Uterus (tissue), 2 donors: Measurements from ENCODE around the gene SP2.

Source experiments
- POLR2A ChIP-seq, 2 donors: fragments of 450-650 bp; IDR thresholded peaks; one replicate each; pipeline ENCODE4 v1.6.1; 2016; ENCODE audit warnings: antibody characterized with exemption in 2 of 2, mild to moderate bottlenecking in 1 of 2, moderate library complexity in 1 of 2
- TF ChIP-seq, protein P1 (sequence below), 4 experiments: fragments of 200-600 bp in 2 of 4; fragments of 450-650 bp in 2 of 4; sonication (generic) in 2 of 4; IDR thresholded peaks; one replicate each; pipeline ENCODE4 v1.5.1; 2016 to 2019; ENCODE audit warnings: antibody characterized with exemption in 4 of 4, mild to moderate bottlenecking in 2 of 4, moderate library complexity in 1 of 4

GRCh38 chr17:47914306-47914948 lies 18.4 kb downstream of the SP2 start:
- TF ChIP-seq POLR2A (IDR thresholded peaks at IDR 0.05), result no peak
- TF ChIP-seq, protein P1, sequence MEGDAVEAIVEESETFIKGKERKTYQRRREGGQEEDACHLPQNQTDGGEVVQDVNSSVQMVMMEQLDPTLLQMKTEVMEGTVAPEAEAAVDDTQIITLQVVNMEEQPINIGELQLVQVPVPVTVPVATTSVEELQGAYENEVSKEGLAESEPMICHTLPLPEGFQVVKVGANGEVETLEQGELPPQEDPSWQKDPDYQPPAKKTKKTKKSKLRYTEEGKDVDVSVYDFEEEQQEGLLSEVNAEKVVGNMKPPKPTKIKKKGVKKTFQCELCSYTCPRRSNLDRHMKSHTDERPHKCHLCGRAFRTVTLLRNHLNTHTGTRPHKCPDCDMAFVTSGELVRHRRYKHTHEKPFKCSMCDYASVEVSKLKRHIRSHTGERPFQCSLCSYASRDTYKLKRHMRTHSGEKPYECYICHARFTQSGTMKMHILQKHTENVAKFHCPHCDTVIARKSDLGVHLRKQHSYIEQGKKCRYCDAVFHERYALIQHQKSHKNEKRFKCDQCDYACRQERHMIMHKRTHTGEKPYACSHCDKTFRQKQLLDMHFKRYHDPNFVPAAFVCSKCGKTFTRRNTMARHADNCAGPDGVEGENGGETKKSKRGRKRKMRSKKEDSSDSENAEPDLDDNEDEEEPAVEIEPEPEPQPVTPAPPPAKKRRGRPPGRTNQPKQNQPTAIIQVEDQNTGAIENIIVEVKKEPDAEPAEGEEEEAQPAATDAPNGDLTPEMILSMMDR (IDR thresholded peaks at IDR 0.05), result no peak
